Neural cell (in vitro differentiated cells): ENCODE data around the gene EGFL7. TPM values are rescaled to one million over a fixed set of nuclear protein-coding genes. Genes with fewer than 3 reads are reported as not detected.

Experiments used
- H2AFZ ChIP-seq: fragments of 200-600, 300-800 bp; sonication (generic), shearing (Covaris generic); 2 replicates; pipeline ENCODE4 v1.6.0; 2014; ENCODE audit warnings: low read depth, mild to moderate bottlenecking, antibody characterized with exemption, low read length, moderate library complexity
- H3F3A ChIP-seq: fragments of 200-600 bp; shearing (Covaris generic); 2 replicates; pipeline ENCODE4 v1.6.1; 2016; ENCODE audit warnings: mild to moderate bottlenecking, moderate library complexity, mixed read lengths, antibody characterized with exemption, low read length; ENCODE audit not compliant: insufficient read depth, poor library complexity, severe bottlenecking
- H3K27ac ChIP-seq: fragments of 200-600, 300-800 bp; sonication (generic), shearing (Covaris generic); 2 replicates; pipeline ENCODE4 v1.5.1; 2014; ENCODE audit warnings: mild to moderate bottlenecking, low read length, moderate library complexity
- H3K27me3 ChIP-seq: fragments of 300-800, 200-600 bp; sonication (generic), shearing (Covaris generic); 2 replicates; pipeline ENCODE4 v1.6.0; 2014; ENCODE audit warnings: mild to moderate bottlenecking, low read depth, low read length, moderate library complexity; ENCODE audit not compliant: insufficient read depth
- H3K36me3 ChIP-seq: fragments of 300-800, 200-600 bp; sonication (generic), shearing (Covaris generic); 2 replicates; pipeline ENCODE4 v1.5.1; 2014; ENCODE audit warnings: mild to moderate bottlenecking, antibody characterized with exemption, low read length, moderate library complexity; ENCODE audit not compliant: insufficient read depth
- H3K4me2 ChIP-seq: fragments of 300-800, 200-600 bp; sonication (generic), shearing (Covaris generic); 2 replicates; pipeline ENCODE4 v1.6.0; 2014; ENCODE audit warnings: mild to moderate bottlenecking, low read length
- H3K4me3 ChIP-seq: fragments of 300-800, 200-600 bp; sonication (generic), shearing (Covaris generic); 2 replicates; pipeline ENCODE4 v1.5.1; 2014; ENCODE audit warnings: mild to moderate bottlenecking, low read length, moderate library complexity
- H3K79me2 ChIP-seq: fragments of 200-600 bp; shearing (Covaris generic); replicated peaks from 2 replicates; pipeline ENCODE4 v1.6.0; 2014; ENCODE audit warnings: mild to moderate bottlenecking, low read length, moderate library complexity; ENCODE audit not compliant: insufficient read depth
- H3K9ac ChIP-seq: fragments of 300-800, 200-600 bp; sonication (generic), shearing (Covaris generic); 2 replicates; pipeline ENCODE4 v1.6.1; 2016; ENCODE audit warnings: mild to moderate bottlenecking, low read length, mixed read lengths
- H3K9me2 ChIP-seq: fragments of 200-600 bp; shearing (Covaris generic); 2 replicates; pipeline ENCODE4 v1.6.1; 2016; ENCODE audit warnings: mild to moderate bottlenecking, low read length, mixed read lengths; ENCODE audit not compliant: insufficient read depth
- H3K9me3 ChIP-seq: fragments of 200-600, 300-800 bp; sonication (generic), shearing (Covaris generic); 2 replicates; pipeline ENCODE4 v1.6.1; 2016; ENCODE audit warnings: mild to moderate bottlenecking, mixed run types, low read length, moderate library complexity, mixed read lengths
- H4K20me1 ChIP-seq: fragments of 200-600 bp; shearing (Covaris generic); 2 replicates; pipeline ENCODE4 v1.6.1; 2016; ENCODE audit warnings: mild to moderate bottlenecking, mixed run types; ENCODE audit not compliant: insufficient read depth
- EP300 ChIP-seq: fragments of 450-650 bp; conservative IDR thresholded peaks from 2 replicates; pipeline ENCODE4 v1.6.1; 2014; ENCODE audit warnings: antibody characterized with exemption, mild to moderate bottlenecking, moderate library complexity; ENCODE audit not compliant: poor library complexity, severe bottlenecking
- MXI1 ChIP-seq: fragments of 450-650 bp; conservative IDR thresholded peaks from 2 replicates; pipeline ENCODE4 v1.6.1; 2014; ENCODE audit warnings: antibody characterized with exemption, mild to moderate bottlenecking; ENCODE audit not compliant: poor library complexity, severe bottlenecking
- POLR2AphosphoS5 ChIP-seq: IDR thresholded peaks from 2 replicates; pipeline ENCODE4 v1.6.1; 2012
- SMC3 ChIP-seq: fragments of 450-650 bp; conservative IDR thresholded peaks from 2 replicates; pipeline ENCODE4 v1.6.1; 2014; ENCODE audit warnings: antibody characterized with exemption, mild to moderate bottlenecking, moderate library complexity; ENCODE audit not compliant: poor library complexity
- TAF1 ChIP-seq: IDR thresholded peaks from 2 replicates; pipeline ENCODE4 v1.6.1; 2012; ENCODE audit warnings: low read depth
- polyA plus RNA-seq: library from polyadenylated mRNA; depleted of rRNA; stranded (reverse); fragments of >200 nt; gene quantifications from 2 replicates; pipeline ENCODE4 v1.2.3, GENCODE V29; 2014
- small RNA-seq, 3 experiments: library from RNA; depleted of rRNA; stranded (forward); fragments of <200 nt; gene quantifications; one replicate each; pipeline ENCODE3, GENCODE V24; 2012
- TF ChIP-seq, protein P1 (sequence below): IDR thresholded peaks from 2 replicates; pipeline ENCODE4 v1.6.1; 2012; ENCODE audit warnings: borderline replicate concordance

Gene EGFL7
- polyA plus RNA-seq, 1 donor from 2014 or later, result 12.5 TPM

- Histone ChIP-seq H3K27me3 (no peaks in the 10 kb centered on the region), H4K20me1 (peaks cover 5% of the 10 kb centered on the region), H3K27ac (no peak overlapping the region), H3K9ac (no peak overlapping the region), H3K9me2 (no peaks in the 10 kb centered on the region), H3K4me3 (no peak overlapping the region), H3K36me3 (no peaks in the 10 kb centered on the region), H2AFZ (no peak overlapping the region), H3K9me3 (no peaks in the 10 kb centered on the region), H3K79me2 (peaks cover 16% of the 10 kb centered on the region), H3K4me2 (no peak overlapping the region), H3F3A (no peaks in the 10 kb centered on the region)
- no peak for TF ChIP-seq POLR2AphosphoS5
- TF ChIP-seq TAF1, result no peak
- no peak for TF ChIP-seq SMC3
- TF ChIP-seq, protein P1, sequence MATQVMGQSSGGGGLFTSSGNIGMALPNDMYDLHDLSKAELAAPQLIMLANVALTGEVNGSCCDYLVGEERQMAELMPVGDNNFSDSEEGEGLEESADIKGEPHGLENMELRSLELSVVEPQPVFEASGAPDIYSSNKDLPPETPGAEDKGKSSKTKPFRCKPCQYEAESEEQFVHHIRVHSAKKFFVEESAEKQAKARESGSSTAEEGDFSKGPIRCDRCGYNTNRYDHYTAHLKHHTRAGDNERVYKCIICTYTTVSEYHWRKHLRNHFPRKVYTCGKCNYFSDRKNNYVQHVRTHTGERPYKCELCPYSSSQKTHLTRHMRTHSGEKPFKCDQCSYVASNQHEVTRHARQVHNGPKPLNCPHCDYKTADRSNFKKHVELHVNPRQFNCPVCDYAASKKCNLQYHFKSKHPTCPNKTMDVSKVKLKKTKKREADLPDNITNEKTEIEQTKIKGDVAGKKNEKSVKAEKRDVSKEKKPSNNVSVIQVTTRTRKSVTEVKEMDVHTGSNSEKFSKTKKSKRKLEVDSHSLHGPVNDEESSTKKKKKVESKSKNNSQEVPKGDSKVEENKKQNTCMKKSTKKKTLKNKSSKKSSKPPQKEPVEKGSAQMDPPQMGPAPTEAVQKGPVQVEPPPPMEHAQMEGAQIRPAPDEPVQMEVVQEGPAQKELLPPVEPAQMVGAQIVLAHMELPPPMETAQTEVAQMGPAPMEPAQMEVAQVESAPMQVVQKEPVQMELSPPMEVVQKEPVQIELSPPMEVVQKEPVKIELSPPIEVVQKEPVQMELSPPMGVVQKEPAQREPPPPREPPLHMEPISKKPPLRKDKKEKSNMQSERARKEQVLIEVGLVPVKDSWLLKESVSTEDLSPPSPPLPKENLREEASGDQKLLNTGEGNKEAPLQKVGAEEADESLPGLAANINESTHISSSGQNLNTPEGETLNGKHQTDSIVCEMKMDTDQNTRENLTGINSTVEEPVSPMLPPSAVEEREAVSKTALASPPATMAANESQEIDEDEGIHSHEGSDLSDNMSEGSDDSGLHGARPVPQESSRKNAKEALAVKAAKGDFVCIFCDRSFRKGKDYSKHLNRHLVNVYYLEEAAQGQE, result no peak
- TF ChIP-seq MXI1, result no peak
- TF ChIP-seq EP300, result no peak
These were observed 58.8 kb downstream of the EGFL7 start for GRCh38 chr9:136721339-136722092.

Small RNAs within 50 kb of the gene (small RNA-seq; reads per million reads assigned to genes)
- gene MIR126, result 346 to 398 (median 359) reads per million in 3 experiments

Other genes starting within 250 kb of the EGFL7 start
- 17.9 and 24.0 TPM in 2 replicates for gene INPP5E, start 223.1 kb upstream of the EGFL7 start, polyA plus RNA-seq
- 15.4 and 21.8 TPM in 2 replicates for gene SEC16A, start 179.9 kb upstream of the EGFL7 start, polyA plus RNA-seq
- 0.15 and 0.32 TPM in 2 replicates for gene NOTCH1, start 116.9 kb upstream of the EGFL7 start, polyA plus RNA-seq
- 1.3 TPM in 1 of 2 replicates, not detected in the other for gene AGPAT2, start 24.5 kb downstream of the EGFL7 start, polyA plus RNA-seq
- gene DIPK1B, start 49.7 kb downstream of the EGFL7 start, polyA plus RNA-seq, result 65.1 and 78.7 TPM in 2 replicates
- gene LCN10, start 80.0 kb downstream of the EGFL7 start, polyA plus RNA-seq, result not detected in 2 replicates
- gene LCN6, start 85.6 kb downstream of the EGFL7 start, polyA plus RNA-seq, result not detected in 2 replicates
- not detected in 2 replicates for gene LCN8, start 95.3 kb downstream of the EGFL7 start, polyA plus RNA-seq
- not detected in 2 replicates for gene LCN15, start 101.6 kb downstream of the EGFL7 start, polyA plus RNA-seq
- gene TMEM141, start 128.4 kb downstream of the EGFL7 start, polyA plus RNA-seq, result 30.1 and 33.1 TPM in 2 replicates
- 5.5 and 8.8 TPM in 2 replicates for gene CCDC183, start 133.4 kb downstream of the EGFL7 start, polyA plus RNA-seq
- gene RABL6, start 145.0 kb downstream of the EGFL7 start, polyA plus RNA-seq, result 46.4 and 58.8 TPM in 2 replicates
- 1.5 TPM in 2 replicates for gene AJM1, start 179.6 kb downstream of the EGFL7 start, polyA plus RNA-seq
- gene PHPT1, start 186.5 kb downstream of the EGFL7 start, polyA plus RNA-seq, result 279 and 293 TPM in 2 replicates
- gene MAMDC4, start 189.4 kb downstream of the EGFL7 start, polyA plus RNA-seq, result 13.1 and 23.6 TPM in 2 replicates
- gene EDF1, start 203.4 kb downstream of the EGFL7 start, polyA plus RNA-seq, result 613 and 677 TPM in 2 replicates
- 14.6 and 21.5 TPM in 2 replicates for gene TRAF2, start 223.6 kb downstream of the EGFL7 start, polyA plus RNA-seq